ENCODE data around the gene GARNL3.

The GARNL3 gene

GRCh38 chr9:127356906-127357305 is 92.3 kb downstream of the GARNL3 start:
- DNase-seq (ENCODE audit: low read depth, low spot score): no peak
- CTCF ChIA-PET: no interaction called here
- POLR2A ChIA-PET: interaction anchor here (1.1 kb wide), 1 partner anchor 13 kb away, joined by 3 read pairs; no protein-coding TSS in a partner anchor
- TF ChIP-seq CTCF (IDR thresholded peaks at IDR 0.05; ENCODE audit: insufficient read depth, low read length, missing control alignments): no peak
- no peak overlapping the region for H3K4me3 ChIP-seq (ENCODE audit: low read depth, low read length)

GRCh38 chr9:127358023-127358535 is 93.5 kb downstream of the GARNL3 start:
- TF ChIP-seq CTCF (IDR thresholded peaks at IDR 0.05; ENCODE audit: insufficient read depth, low read length, missing control alignments): no peak
- H3K4me3 ChIP-seq (ENCODE audit: low read depth, low read length): no peak overlapping the region
- ChIA-PET POLR2A (interaction anchor here (0.6 kb wide), 1 partner anchor 291 kb away, joined by 3 read pairs; no protein-coding TSS in a partner anchor), CTCF (no interaction called here)
- no peak for DNase-seq (ENCODE audit: low read depth, low spot score)

GRCh38 chr9:127358770-127359169 is 94.2 kb downstream of the GARNL3 start:
- CTCF ChIA-PET: no interaction called here
- no peak for DNase-seq (ENCODE audit: low read depth, low spot score)
- POLR2A ChIA-PET: interaction anchor here (0.6 kb wide), 1 partner anchor 291 kb away, joined by 3 read pairs; no protein-coding TSS in a partner anchor
- TF ChIP-seq CTCF (IDR thresholded peaks at IDR 0.05; ENCODE audit: insufficient read depth, low read length, missing control alignments): no peak
- no peak overlapping the region for H3K4me3 ChIP-seq (ENCODE audit: low read depth, low read length)

- ChIA-PET CTCF (interaction anchor here (0.7 to 1.4 kb wide), 7 partner anchors 9 to 418 kb away, joined by 3 to 5 read pairs (median 3); no protein-coding TSS in a partner anchor), POLR2A (no interaction called here)
- DNase-seq (ENCODE audit: low read depth, low spot score): no peak
- H3K4me3 ChIP-seq (ENCODE audit: low read depth, low read length): no peak overlapping the region
- TF ChIP-seq CTCF (IDR thresholded peaks at IDR 0.05; ENCODE audit: insufficient read depth, low read length, missing control alignments): no peak
Observed at GRCh38 chr9:127360250-127360649, 95.7 kb downstream of the GARNL3 start.

GRCh38 chr9:127360829-127361228 is 96.3 kb downstream of the GARNL3 start:
- no peak for DNase-seq (ENCODE audit: low read depth, low spot score)
- POLR2A ChIA-PET: no interaction called here
- CTCF ChIA-PET: interaction anchor here (1.1 to 1.4 kb wide), 5 partner anchors 9 to 148 kb away, joined by 3 to 5 read pairs (median 3); no protein-coding TSS in a partner anchor

GRCh38 chr9:127361561-127361960 is 97.0 kb downstream of the GARNL3 start:
- TF ChIP-seq CTCF (IDR thresholded peaks at IDR 0.05; ENCODE audit: insufficient read depth, low read length, missing control alignments): no peak
- CTCF ChIA-PET: interaction anchor here (1.1 to 1.2 kb wide), 2 partner anchors 11 to 77 kb away, joined by 3 read pairs; no protein-coding TSS in a partner anchor
- no peak for DNase-seq (ENCODE audit: low read depth, low spot score)
- no peak overlapping the region for H3K4me3 ChIP-seq (ENCODE audit: low read depth, low read length)
- POLR2A ChIA-PET: no interaction called here

More at GRCh38 chr9:127360829-127361228, 96.3 kb downstream of the GARNL3 start:
- H3K4me3 ChIP-seq (ENCODE audit: low read depth, low read length): no peak overlapping the region
- TF ChIP-seq CTCF (IDR thresholded peaks at IDR 0.05; ENCODE audit: insufficient read depth, low read length, missing control alignments): peak; percentile 25
